HG02973 (cell line): ENCODE measurements around the gene STEAP1B.

Experiments used
- ATAC-seq: cut with Tn5 transposase; IDR thresholded peaks from one replicate; pipeline ENCODE4 v1.9.1; 2021; ENCODE audit warnings: moderate library complexity; ENCODE audit not compliant: unreplicated experiment

STEAP1B gene

GRCh38 chr7:22375359-22376048, 124.5 kb downstream of the STEAP1B start:
- no peak for ATAC-seq

- ATAC-seq, result no peak
Measured at GRCh38 chr7:22373911-22374310, 126.1 kb downstream of the STEAP1B start.

DNA sequence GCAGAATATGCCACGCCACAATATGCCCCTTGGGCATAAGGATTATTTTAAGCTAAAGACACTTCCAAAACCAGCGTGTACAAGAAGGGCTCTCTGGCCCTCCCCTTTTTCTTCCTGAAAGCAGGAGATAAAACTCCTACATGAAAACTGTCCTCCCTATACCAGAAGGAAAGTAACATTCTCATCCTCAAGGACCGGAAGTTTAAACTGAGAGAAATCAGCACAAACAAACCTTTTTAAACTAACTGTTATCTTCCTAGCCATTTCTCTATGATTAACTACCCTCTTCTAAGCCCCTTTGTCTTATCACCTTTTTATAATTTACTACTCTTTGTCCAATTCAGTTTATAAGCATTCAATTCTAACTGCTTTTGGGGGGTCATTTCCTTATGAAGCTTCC, 126.6 kb downstream of the STEAP1B start:
- no peak for ATAC-seq

- ATAC-seq, result no peak
Measured at GRCh38 chr7:22372863-22373262, 127.1 kb downstream of the STEAP1B start.

- ATAC-seq, result no peak
Measured at GRCh38 chr7:22371878-22372277, 128.1 kb downstream of the STEAP1B start.
